Measurements from ENCODE around the gene CDK9.
"Not testable (repeated sequence)": the region's sequence is repeated elsewhere in the genome, so short reads cannot be mapped to it uniquely, and the experiment has no call there.

GRCh38 chr9:127780909-127781308 lies 4.9 kb upstream of the CDK9 start:
- not testable (repeated sequence) for TF ChIP-seq ZNF274 (IDR thresholded peaks at IDR 0.05; ENCODE audit: low read depth, low read length); SUZ12 (IDR thresholded peaks at IDR 0.05; ENCODE audit: extremely low read depth, insufficient read depth, insufficient read length); YY1 (IDR thresholded peaks at IDR 0.05; ENCODE audit: insufficient read depth, insufficient read length)
